Measurements from ENCODE around the gene ECT2L. TPM values are rescaled to one million over a fixed set of nuclear protein-coding genes. Genes with fewer than 3 reads are reported as not detected.

Gene ECT2L
- total RNA-seq, 2 donors from 2014 or later = not detected

DNA sequence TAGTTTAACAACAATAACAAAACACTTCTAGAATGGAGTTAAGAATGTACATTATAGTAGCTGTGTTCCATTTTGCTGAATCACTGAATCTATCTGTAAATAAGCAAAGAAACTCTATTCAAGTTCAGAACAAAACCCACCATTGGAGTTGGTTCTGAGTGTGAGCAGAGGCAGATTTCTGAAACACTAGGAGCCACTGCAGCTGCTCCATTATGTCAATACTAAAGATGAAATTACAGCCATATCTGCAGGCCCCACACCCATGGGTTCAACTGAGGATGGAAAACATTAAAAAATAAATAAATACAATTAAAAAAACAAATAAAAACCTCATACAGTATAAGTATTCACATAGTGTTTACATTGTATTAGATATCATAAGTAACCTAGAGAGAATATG, 101.1 kb downstream of the ECT2L start:
- Mint-ChIP-seq H3K9me3 (no peaks in the 10 kb centered on the region), H3K4me3 (no peak overlapping the region), H3K27ac (no peak overlapping the region), H3K36me3 (ENCODE audit: low read depth) (peaks cover 22% of the 10 kb centered on the region), H3K4me1 (peaks cover 4% of the 10 kb centered on the region), H3K27me3 (ENCODE audit: insufficient read depth) (peaks cover 12% of the 10 kb centered on the region)
- Histone ChIP-seq H3K4me1 (ENCODE audit: control insufficient read depth, insufficient read depth, low read length) (no peaks in the 10 kb centered on the region), H3K9ac (ENCODE audit: extremely low read depth, low read length, poor library complexity, severe bottlenecking) (no peak overlapping the region), H3K4me3 (ENCODE audit: low read length) (no peak overlapping the region), H3K27me3 (ENCODE audit: control insufficient read depth, insufficient read depth, low read length, poor library complexity, severe bottlenecking) (peaks cover 9% of the 10 kb centered on the region), H3K9me3 (ENCODE audit: control insufficient read depth, low read length) (no peaks in the 10 kb centered on the region), H3K36me3 (ENCODE audit: control insufficient read depth, insufficient read depth, low read length) (peaks cover 16% of the 10 kb centered on the region), H3K27ac (ENCODE audit: low read depth, low read length) (no peak overlapping the region)
- no peak for DNase-seq
- no peak for TF ChIP-seq CTCF (conservative IDR thresholded peaks at IDR 0.05)

GRCh38 chr6:138907167-138907566, 111.3 kb downstream of the ECT2L start:
- Mint-ChIP-seq H3K4me1 (peaks cover 6% of the 10 kb centered on the region), H3K36me3 (ENCODE audit: low read depth) (peaks cover 52% of the 10 kb centered on the region), H3K27ac (no peak overlapping the region), H3K27me3 (ENCODE audit: insufficient read depth) (no peaks in the 10 kb centered on the region), H3K9me3 (no peaks in the 10 kb centered on the region), H3K4me3 (no peak overlapping the region)
- Histone ChIP-seq H3K27me3 (ENCODE audit: control insufficient read depth, insufficient read depth, low read length, poor library complexity, severe bottlenecking) (no peaks in the 10 kb centered on the region), H3K4me3 (ENCODE audit: low read length) (no peak overlapping the region), H3K36me3 (ENCODE audit: control insufficient read depth, insufficient read depth, low read length) (peaks cover 74% of the 10 kb centered on the region), H3K9ac (ENCODE audit: extremely low read depth, low read length, poor library complexity, severe bottlenecking) (no peak overlapping the region), H3K27ac (ENCODE audit: low read depth, low read length) (no peak overlapping the region), H3K9me3 (ENCODE audit: control insufficient read depth, low read length) (no peaks in the 10 kb centered on the region), H3K4me1 (ENCODE audit: control insufficient read depth, insufficient read depth, low read length) (no peaks in the 10 kb centered on the region)
- TF ChIP-seq CTCF (conservative IDR thresholded peaks at IDR 0.05) = no peak
- 75 to 97% methylated on average over 3 to 6 of the region's 7 CpGs for WGBS, 2 experiments (ENCODE audit: insufficient coverage in 1 of 2, insufficient read length in 1 of 2)
- DNase-seq = no peak

GRCh38 chr6:138909511-138909910, 113.6 kb downstream of the ECT2L start:
- Histone ChIP-seq H3K36me3 (ENCODE audit: control insufficient read depth, insufficient read depth, low read length) (peaks cover 76% of the 10 kb centered on the region), H3K9ac (ENCODE audit: extremely low read depth, low read length, poor library complexity, severe bottlenecking) (no peak overlapping the region), H3K4me3 (ENCODE audit: low read length) (no peak overlapping the region), H3K9me3 (ENCODE audit: control insufficient read depth, low read length) (no peaks in the 10 kb centered on the region), H3K27me3 (ENCODE audit: control insufficient read depth, insufficient read depth, low read length, poor library complexity, severe bottlenecking) (no peaks in the 10 kb centered on the region), H3K4me1 (ENCODE audit: control insufficient read depth, insufficient read depth, low read length) (no peaks in the 10 kb centered on the region), H3K27ac (ENCODE audit: low read depth, low read length) (no peak overlapping the region)
- no peak overlapping the region for H3K27ac Mint-ChIP-seq
- H3K27me3 Mint-ChIP-seq (ENCODE audit: insufficient read depth) = no peaks in the 10 kb centered on the region
- no peak for DNase-seq
- no peaks in the 10 kb centered on the region for H3K9me3 Mint-ChIP-seq
- H3K36me3 Mint-ChIP-seq (ENCODE audit: low read depth) = peaks cover 66% of the 10 kb centered on the region
- no peak overlapping the region for H3K4me3 Mint-ChIP-seq
- TF ChIP-seq CTCF (conservative IDR thresholded peaks at IDR 0.05) = no peak
- H3K4me1 Mint-ChIP-seq = peaks cover 6% of the 10 kb centered on the region
- WGBS, 2 experiments (ENCODE audit: insufficient coverage in 1 of 2, insufficient read length in 1 of 2) = 78 to 83% methylated on average over 1 to 4 of the region's 4 CpGs
